ENCODE measurements around the gene SPTLC1. TPM values are rescaled to one million over a fixed set of nuclear protein-coding genes. Genes with fewer than 3 reads are reported as not detected.

SPTLC1 gene
- total and polyA plus RNA-seq, 2 of the 8 experiments (the other 6 are each of a cell fraction or from before 2014, with no cell fraction given): 34.2 to 62.1 TPM

DNA sequence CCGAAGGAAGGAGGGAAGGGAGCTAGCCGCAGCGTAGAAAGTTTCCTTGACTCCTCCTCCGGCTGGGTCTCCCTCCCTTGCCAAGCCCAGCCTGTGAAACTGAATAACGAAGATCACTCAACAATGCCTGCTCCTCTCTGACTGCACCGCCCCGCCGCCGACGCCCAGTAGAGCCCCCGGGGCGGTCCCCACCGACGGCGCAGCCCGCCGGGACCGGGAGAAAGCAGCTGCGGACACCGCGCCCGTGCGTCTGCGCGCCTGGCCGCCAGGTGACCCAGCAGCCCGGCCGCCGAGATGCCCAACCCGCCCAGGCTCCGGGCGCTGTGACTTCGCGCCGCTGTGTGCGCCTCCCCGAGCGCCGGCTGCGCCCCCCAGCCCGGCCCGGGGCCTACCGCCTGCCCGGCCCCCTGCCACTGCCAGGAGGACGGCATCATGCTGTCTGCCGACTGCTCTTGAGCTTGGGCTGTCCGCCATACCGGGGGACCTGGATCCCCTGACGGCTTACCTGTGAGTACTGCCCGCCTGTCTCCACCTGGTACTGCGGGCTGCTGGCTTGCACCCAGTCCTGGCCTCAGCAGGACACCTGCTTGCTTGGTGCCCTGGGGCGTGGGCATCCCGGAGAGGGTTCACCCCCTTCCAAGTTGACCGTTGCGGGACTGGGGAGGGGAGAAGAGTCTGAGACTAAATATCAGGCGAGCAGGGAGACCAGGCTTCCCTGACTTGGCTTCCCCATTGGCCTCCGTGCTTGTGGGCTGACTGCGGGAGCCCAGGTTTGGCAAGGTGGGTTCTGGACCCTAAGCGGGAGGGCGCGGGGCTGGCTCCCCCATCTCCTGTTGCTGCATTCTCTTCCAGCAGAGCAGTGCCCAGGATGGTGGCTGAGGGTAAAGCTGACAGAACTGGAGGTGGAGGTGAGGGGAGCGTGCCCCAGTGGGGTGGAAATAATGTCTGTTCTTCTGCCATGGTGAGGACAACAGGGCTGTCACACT, 26.2 kb upstream of the SPTLC1 start (continued):
- no peak for TF ChIP-seq ZNF274 (IDR thresholded peaks at IDR 0.05; ENCODE audit: borderline replicate concordance, extremely low read depth, low read length)
